GM21825 (cell line): ENCODE measurements around the gene PRR23C.

Source experiments
- ATAC-seq: cut with Tn5 transposase; IDR thresholded peaks from one replicate; pipeline ENCODE4 v1.9.1; 2021; ENCODE audit warnings: mild to moderate bottlenecking, moderate library complexity; ENCODE audit not compliant: unreplicated experiment

Gene PRR23C

GRCh38 chr3:139005356-139005993 lies 39.2 kb downstream of the PRR23C start:
- ATAC-seq, result no peak

GRCh38 chr3:138995706-138996105 lies 49.0 kb downstream of the PRR23C start:
- ATAC-seq, result no peak
